GM18861 (cell line): ENCODE measurements around the gene AFF1.
"Not testable (repeated sequence)": the region's sequence is repeated elsewhere in the genome, so short reads cannot be mapped to it uniquely, and the experiment has no call there.

Experiments used
- ATAC-seq: cut with Tn5 transposase; IDR thresholded peaks from one replicate; pipeline ENCODE4 v1.9.1; 2021; ENCODE audit not compliant: unreplicated experiment

The AFF1 gene

GRCh38 chr4:87077914-87078585 lies 143.2 kb downstream of the AFF1 start:
- ATAC-seq, result no peak

GRCh38 chr4:87078987-87079486 lies 144.2 kb downstream of the AFF1 start:
- ATAC-seq, result no peak

- ATAC-seq, result no peak
Observed at GRCh38 chr4:87079967-87080366, 145.2 kb downstream of the AFF1 start.

- ATAC-seq, result no peak
Observed at GRCh38 chr4:87080462-87080861, 145.7 kb downstream of the AFF1 start.

- no peak for ATAC-seq
Observed at GRCh38 chr4:87081826-87082225, 147.0 kb downstream of the AFF1 start.

- not testable (repeated sequence) for ATAC-seq
Observed at GRCh38 chr4:87085732-87086131, 150.9 kb downstream of the AFF1 start.

- ATAC-seq, result no peak
Observed at GRCh38 chr4:87086143-87086805, 151.5 kb downstream of the AFF1 start.

GRCh38 chr4:87087015-87087414 lies 152.2 kb downstream of the AFF1 start:
- no peak for ATAC-seq

GRCh38 chr4:87087420-87087819 lies 152.6 kb downstream of the AFF1 start:
- ATAC-seq, result no peak

GRCh38 chr4:87088186-87088585 lies 153.4 kb downstream of the AFF1 start:
- ATAC-seq, result no peak

GRCh38 chr4:87089368-87089767 lies 154.6 kb downstream of the AFF1 start:
- no peak for ATAC-seq

- ATAC-seq, result no peak
Observed at GRCh38 chr4:87090305-87090704, 155.5 kb downstream of the AFF1 start.

GRCh38 chr4:87092389-87093141 lies 157.8 kb downstream of the AFF1 start:
- ATAC-seq, result no peak

- peak; percentile 67 for ATAC-seq
Observed at GRCh38 chr4:87093443-87094123, 158.8 kb downstream of the AFF1 start.

- ATAC-seq, result no peak
Observed at GRCh38 chr4:87097075-87097474, 162.3 kb downstream of the AFF1 start.

- no peak for ATAC-seq
Observed at GRCh38 chr4:87100168-87100567, 165.4 kb downstream of the AFF1 start.

- no peak for ATAC-seq
Observed at GRCh38 chr4:87101543-87102199, 166.9 kb downstream of the AFF1 start.

GRCh38 chr4:87103086-87103485 lies 168.3 kb downstream of the AFF1 start:
- ATAC-seq, result no peak

- ATAC-seq, result no peak
Observed at GRCh38 chr4:87103691-87104187, 168.9 kb downstream of the AFF1 start.

GRCh38 chr4:87105101-87105845 lies 170.5 kb downstream of the AFF1 start:
- no peak for ATAC-seq
